Activated T-cell treated with anti-CD3 and anti-CD28 coated beads for 24 hours (primary cell): ENCODE measurements around the gene COL18A1.
"Not testable (repeated sequence)": the region's sequence is repeated elsewhere in the genome, so short reads cannot be mapped to it uniquely, and the experiment has no call there.

Source experiments
- DNase-seq: peaks from one replicate; pipeline ENCODE4 v3.0.0-alpha.2; 2020; ENCODE audit warnings: low read depth

COL18A1 gene

GRCh38 chr21:45494851-45495680 lies 90.1 kb downstream of the COL18A1 start:
- no peak for DNase-seq

- DNase-seq, result no peak
These were observed 91.4 kb downstream of the COL18A1 start for GRCh38 chr21:45496151-45496967.

- DNase-seq, result no peak
These were observed 92.2 kb downstream of the COL18A1 start for GRCh38 chr21:45496968-45497845.

- DNase-seq, result no peak
These were observed 93.1 kb downstream of the COL18A1 start for GRCh38 chr21:45497846-45498645.

GRCh38 chr21:45498646-45499000 lies 93.7 kb downstream of the COL18A1 start:
- no peak for DNase-seq

- no peak for DNase-seq
These were observed 94.3 kb downstream of the COL18A1 start for GRCh38 chr21:45499201-45499750.

- no peak for DNase-seq
These were observed 95.1 kb downstream of the COL18A1 start for GRCh38 chr21:45499970-45500577.

- DNase-seq, result not testable (repeated sequence)
These were observed 96.4 kb downstream of the COL18A1 start for GRCh38 chr21:45501081-45502005.

- DNase-seq, result no peak
These were observed 97.0 kb downstream of the COL18A1 start for GRCh38 chr21:45502006-45502345.

GRCh38 chr21:45502600-45502999 lies 97.6 kb downstream of the COL18A1 start:
- DNase-seq, result no peak

- DNase-seq, result not testable (repeated sequence)
These were observed 98.3 kb downstream of the COL18A1 start for GRCh38 chr21:45503226-45503625.

- no peak for DNase-seq
These were observed 99.1 kb downstream of the COL18A1 start for GRCh38 chr21:45504021-45504515.

- no peak for DNase-seq
These were observed 99.8 kb downstream of the COL18A1 start for GRCh38 chr21:45504516-45505415.

GRCh38 chr21:45505416-45506021 lies 100.6 kb downstream of the COL18A1 start:
- DNase-seq, result no peak

GRCh38 chr21:45506241-45506817 lies 101.4 kb downstream of the COL18A1 start:
- DNase-seq, result no peak

GRCh38 chr21:45506836-45507522 lies 102.0 kb downstream of the COL18A1 start:
- DNase-seq, result no peak

- DNase-seq, result no peak
These were observed 102.5 kb downstream of the COL18A1 start for GRCh38 chr21:45507523-45507875.
